Sigmoid colon (tissue), 7 donors: ENCODE measurements around the gene ARHGAP45. TPM values are rescaled to one million over a fixed set of nuclear protein-coding genes. Genes with fewer than 3 reads are reported as not detected.
A peak's percentile ranks its signal among the peaks of the same experiment; 100 is the strongest.

Experiments
- DNase-seq: peaks from one replicate; pipeline ENCODE4 v3.0.0-alpha.2; 2019
- H3K27ac ChIP-seq, 4 donors: fragments of 200-600 bp; sonication (generic); one replicate each; pipeline ENCODE4 v1.5.1; 2016 to 2019; ENCODE audit warnings: mild to moderate bottlenecking in 1 of 4
- H3K27me3 ChIP-seq, 3 donors: fragments of 200-600 bp; sonication (generic); one replicate each; pipeline ENCODE4 v1.5.1; 2019; ENCODE audit warnings: mild to moderate bottlenecking in 1 of 3
- H3K36me3 ChIP-seq, 4 donors: fragments of 200-600 bp; sonication (generic); one replicate each; pipeline ENCODE4 v1.5.1; 2016 to 2019
- H3K4me1 ChIP-seq, 4 donors: fragments of 200-600 bp; sonication (generic); one replicate each; pipeline ENCODE4 v1.5.1; 2017 to 2019
- H3K4me3 ChIP-seq, 4 donors: fragments of 200-600 bp; sonication (generic); one replicate each; pipeline ENCODE4 v1.5.1; 2017 to 2019; ENCODE audit warnings: mild to moderate bottlenecking in 2 of 4, moderate library complexity in 1 of 4
- H3K9me3 ChIP-seq, 4 donors: fragments of 200-600 bp in 3 of 4; sonication (generic) in 3 of 4; one replicate each; pipeline versions ENCODE4 v1.5.1 to v1.6.1; 2013 to 2019
- CTCF ChIP-seq, 4 experiments: fragments of 450-650 bp in 3 of 4; fragments of 200-600 bp in 1 of 4; IDR thresholded peaks; one replicate each; pipeline ENCODE4 v1.5.1; 2016 to 2019; ENCODE audit warnings: antibody characterized with exemption in 4 of 4, mild to moderate bottlenecking in 3 of 4, moderate library complexity in 2 of 4
- EP300 ChIP-seq, 4 donors: sonication (generic); formaldehyde crosslinking; IDR thresholded peaks; one replicate each; pipeline ENCODE4 v1.6.1; 2017; ENCODE audit warnings: antibody characterized with exemption in 4 of 4
- POLR2A ChIP-seq, 2 donors: fragments of 450-650 bp; IDR thresholded peaks; one replicate each; pipeline ENCODE4 v1.6.1; 2016; ENCODE audit warnings: antibody characterized with exemption in 2 of 2, mild to moderate bottlenecking in 2 of 2, moderate library complexity in 2 of 2
- POLR2AphosphoS5 ChIP-seq, 4 donors: sonication (generic); formaldehyde crosslinking; IDR thresholded peaks; one replicate each; pipeline ENCODE4 v1.6.1; 2017; ENCODE audit warnings: antibody characterized with exemption in 4 of 4
- WGBS, 2 donors: extraction: QIAGEN DNeasy Blood & Tissue Kit; methylation state at CpG; one replicate each; pipeline ENCODE4 v1.1.7; 2013; 5-methylcytosine and 5-hydroxymethylcytosine counted together
- intact Hi-C: fragments of 100-400 bp; cut with DNase I; formaldehyde crosslinking; loops from one replicate; pipeline ENCODE4 v1.15.1; 2023
- polyA plus RNA-seq, 3 donors: library from polyadenylated mRNA; stranded (reverse); fragments of 200-250 nt; gene quantifications; one replicate each; pipeline ENCODE4 v1.2.3, GENCODE V29; 2013
- total RNA-seq, 4 donors: library from RNA; depleted of rRNA; stranded (reverse); fragments of >200 nt; gene quantifications; one replicate each; pipeline ENCODE4 v1.1.0, GENCODE V29; 2016
- donor health status: healthy with polysubstance abuse.
- donor health status: Bipolar disorder and iron deficiency.
- donor health status: healthy.

ARHGAP45 gene
- total and polyA plus RNA-seq, 7 donors: 12.8 to 103 (median 21.6) TPM

- intact Hi-C loops: no loop called here
- WGBS, 2 donors: 77% methylated on average over 37 of the region's 37 CpGs
- Histone ChIP-seq H3K27ac (no peak overlapping the region), H3K36me3 (no peaks in the 10 kb centered on the region), H3K4me1 (peaks cover 0 to 36% (median 26%) of the 10 kb centered on the region in 4 donors), H3K4me3 (no peak overlapping the region), H3K27me3 (peaks cover 30 to 57% (median 40%) of the 10 kb centered on the region in 3 donors), H3K9me3 (peaks cover 0 to 6% (median 0%) of the 10 kb centered on the region in 4 donors)
- TF ChIP-seq CTCF (IDR thresholded peaks at IDR 0.05) (no peak), EP300 (IDR thresholded peaks at IDR 0.05) (no peak), POLR2A (IDR thresholded peaks at IDR 0.05) (no peak), POLR2AphosphoS5 (IDR thresholded peaks at IDR 0.05) (no peak)
- no peak for DNase-seq
Observed at GRCh38 chr19:1063909-1064660, 2.9 kb upstream of the ARHGAP45 start.

- TF ChIP-seq POLR2A (IDR thresholded peaks at IDR 0.05): no peak
- peak; percentile 23 to 78 (median 68) for TF ChIP-seq CTCF (IDR thresholded peaks at IDR 0.05)
- Histone ChIP-seq H3K36me3 (no peaks in the 10 kb centered on the region), H3K27me3 (peaks cover 31 to 66% (median 49%) of the 10 kb centered on the region in 3 donors), H3K9me3 (no peaks in the 10 kb centered on the region), H3K4me3 (no peak overlapping the region), H3K4me1 (peaks cover 0 to 36% (median 26%) of the 10 kb centered on the region in 4 donors), H3K27ac (no peak overlapping the region)
- intact Hi-C loops: no loop called here
- WGBS, 2 donors: 7 to 13% methylated on average over 60 of the region's 60 CpGs
- DNase-seq: no peak
Observed at GRCh38 chr19:1064661-1065605, 2.0 kb upstream of the ARHGAP45 start.

GRCh38 chr19:1065606-1066109, 1.3 kb upstream of the ARHGAP45 start:
- DNase-seq: no peak
- Histone ChIP-seq H3K27me3 (peaks cover 36 to 73% (median 56%) of the 10 kb centered on the region in 3 donors), H3K36me3 (no peaks in the 10 kb centered on the region), H3K27ac (no peak overlapping the region), H3K4me3 (no peak overlapping the region), H3K9me3 (no peaks in the 10 kb centered on the region), H3K4me1 (peaks cover 0 to 38% (median 26%) of the 10 kb centered on the region in 4 donors)
- 15 to 66% methylated on average over 17 of the region's 17 CpGs for WGBS, 2 donors
- TF ChIP-seq POLR2AphosphoS5 (IDR thresholded peaks at IDR 0.05) (no peak), POLR2A (IDR thresholded peaks at IDR 0.05) (no peak), EP300 (IDR thresholded peaks at IDR 0.05) (no peak), CTCF (IDR thresholded peaks at IDR 0.05) (no peak)
- intact Hi-C loops: no loop called here

GRCh38 chr19:1066251-1066747, 668 bp upstream of the ARHGAP45 start:
- DNase-seq: no peak
- peak overlapping the region in 1 of 4 donors; percentile 23 for H3K27ac ChIP-seq
- TF ChIP-seq POLR2AphosphoS5 (IDR thresholded peaks at IDR 0.05) (no peak), CTCF (IDR thresholded peaks at IDR 0.05) (no peak), EP300 (IDR thresholded peaks at IDR 0.05) (no peak), POLR2A (IDR thresholded peaks at IDR 0.05) (no peak)
- intact Hi-C loops: no loop called here
- peaks cover 42 to 79% (median 62%) of the 10 kb centered on the region in 3 donors for H3K27me3 ChIP-seq
- WGBS, 2 donors: 22 to 44% methylated on average over 17 of the region's 17 CpGs
- H3K4me1 ChIP-seq: peaks cover 0 to 44% (median 29%) of the 10 kb centered on the region in 4 donors
- H3K4me3 ChIP-seq: peak overlapping the region in 2 of 4 donors; percentile 43 to 45
- H3K36me3 ChIP-seq: no peaks in the 10 kb centered on the region
- H3K9me3 ChIP-seq: no peaks in the 10 kb centered on the region
